Measurements from ENCODE around the gene FPR3.
"Not testable (repeated sequence)": the region's sequence is repeated elsewhere in the genome, so short reads cannot be mapped to it uniquely, and the experiment has no call there.

Gene FPR3, protein sequence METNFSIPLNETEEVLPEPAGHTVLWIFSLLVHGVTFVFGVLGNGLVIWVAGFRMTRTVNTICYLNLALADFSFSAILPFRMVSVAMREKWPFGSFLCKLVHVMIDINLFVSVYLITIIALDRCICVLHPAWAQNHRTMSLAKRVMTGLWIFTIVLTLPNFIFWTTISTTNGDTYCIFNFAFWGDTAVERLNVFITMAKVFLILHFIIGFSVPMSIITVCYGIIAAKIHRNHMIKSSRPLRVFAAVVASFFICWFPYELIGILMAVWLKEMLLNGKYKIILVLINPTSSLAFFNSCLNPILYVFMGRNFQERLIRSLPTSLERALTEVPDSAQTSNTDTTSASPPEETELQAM

DNA sequence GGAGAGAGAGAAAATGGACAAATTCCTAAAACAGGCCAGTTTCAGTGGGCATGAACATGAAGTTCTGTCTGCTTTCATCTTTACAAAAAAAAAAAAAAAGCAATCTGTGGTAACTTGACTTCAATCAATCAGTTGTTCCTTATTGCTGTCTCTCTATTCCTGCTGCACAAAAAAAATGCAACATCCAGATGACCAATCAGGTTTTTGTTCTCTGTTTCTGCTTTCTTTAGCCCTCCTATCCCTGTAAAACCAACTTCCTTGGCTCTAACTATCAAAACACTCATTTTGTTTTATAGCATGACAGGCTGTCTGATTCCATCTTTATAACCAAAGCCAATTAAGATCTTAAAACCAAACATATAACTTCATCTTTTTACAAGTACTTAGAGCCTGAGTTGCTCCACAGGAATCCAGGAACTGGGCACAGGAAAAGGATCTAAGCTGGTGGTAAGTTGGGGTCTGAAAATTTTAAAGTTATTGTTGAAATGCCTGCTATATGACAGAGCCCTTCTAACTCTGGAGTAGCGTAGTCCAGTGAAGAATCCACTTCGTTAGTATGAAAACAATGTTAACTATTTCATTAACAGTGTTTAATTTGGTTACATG, at the start of gene FPR3:
TSS of gene FPR3 (plus strand) at position 273 of the 606 bp plus-strand sequence. CDS start 28,592 bp downstream, outside the sequence.
- no peak for DNase-seq (ENCODE audit: low read depth in 2 of 2)

DNA sequence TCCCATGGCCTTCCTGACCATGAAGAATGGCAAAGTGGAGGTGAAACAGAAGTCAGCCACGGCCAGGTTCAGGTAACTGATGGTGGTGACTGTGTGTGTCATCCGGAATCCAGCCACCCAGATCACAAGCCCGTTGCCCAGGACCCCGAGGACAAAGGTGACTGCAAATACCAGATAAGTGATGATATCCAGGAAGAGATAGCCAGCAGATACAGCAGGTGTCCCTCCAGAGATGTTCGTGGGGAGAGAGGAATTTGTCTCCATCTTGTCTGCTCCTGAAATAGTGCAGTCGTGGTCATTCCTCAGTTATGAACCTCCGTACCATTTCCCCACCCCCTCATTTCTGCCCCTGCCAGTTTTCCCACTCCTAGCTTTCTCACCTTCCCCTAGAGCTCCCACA, 48.2 kb upstream of the FPR3 start:
- no peak for DNase-seq (ENCODE audit: low read depth in 2 of 2)

DNA sequence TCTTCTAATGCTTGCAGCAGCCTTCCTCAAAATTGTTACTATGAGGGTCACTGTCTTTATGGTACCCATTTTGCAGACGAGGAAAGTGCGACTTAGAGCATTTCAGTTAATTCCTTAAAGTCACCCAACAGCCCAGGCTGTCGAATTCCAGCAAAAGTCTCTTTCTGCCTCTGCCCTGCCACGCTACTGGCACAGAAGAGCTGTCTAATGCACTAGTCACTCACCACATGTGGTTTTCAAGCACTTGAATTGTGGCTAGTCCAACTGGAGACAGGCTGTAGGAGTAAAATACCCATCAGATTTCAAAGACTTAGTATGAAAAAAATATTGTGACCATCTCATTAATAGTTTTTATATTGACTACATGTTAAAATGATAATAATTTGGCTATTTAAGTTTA, 45.0 kb upstream of the FPR3 start:
- DNase-seq (ENCODE audit: low read depth in 2 of 2), result no peak

DNA sequence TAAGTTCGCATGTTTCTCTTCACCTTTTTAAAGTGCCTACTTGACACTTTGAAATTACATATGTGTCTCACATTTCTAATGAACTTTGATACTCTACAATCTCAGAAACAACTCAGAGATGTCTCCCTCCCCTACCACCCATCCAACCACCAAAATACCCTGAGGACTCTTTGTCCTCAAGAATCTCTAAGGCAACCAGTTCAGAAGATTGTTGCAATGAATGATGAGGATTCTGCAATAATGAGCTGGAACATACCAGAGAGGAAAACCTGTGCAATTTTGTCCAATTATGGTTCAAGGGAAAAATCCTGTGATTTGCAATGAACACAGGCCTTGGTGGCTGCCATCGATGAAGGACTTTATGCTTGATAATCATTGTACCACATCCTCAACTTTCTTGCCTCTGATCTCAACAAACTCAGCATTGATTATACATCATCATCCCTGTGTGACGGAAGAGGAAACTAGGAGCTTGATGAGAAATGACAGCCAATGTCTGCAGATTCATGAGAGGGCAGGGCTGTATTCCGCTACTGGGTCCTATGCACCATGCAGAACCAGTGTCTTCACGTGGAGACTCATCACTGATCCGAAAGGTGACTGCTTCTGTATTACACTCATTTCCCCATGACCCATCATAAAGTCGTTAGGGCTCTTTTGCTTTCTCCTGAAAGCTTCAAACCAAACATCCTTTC, 44.4 kb upstream of the FPR3 start:
- DNase-seq (ENCODE audit: low read depth in 2 of 2), result no peak

GRCh38 chr19:51751655-51752054, 43.3 kb upstream of the FPR3 start, which contains the start of gene FPR1:
Gene FPR1 (minus strand): TSS chr19:51751878. CDS start chr19:51746994, 4,884 bp downstream.
- no peak for DNase-seq (ENCODE audit: low read depth in 2 of 2)

- DNase-seq (ENCODE audit: low read depth in 2 of 2), result no peak
These were observed 40.8 kb upstream of the FPR3 start for GRCh38 chr19:51754109-51754508.

DNA sequence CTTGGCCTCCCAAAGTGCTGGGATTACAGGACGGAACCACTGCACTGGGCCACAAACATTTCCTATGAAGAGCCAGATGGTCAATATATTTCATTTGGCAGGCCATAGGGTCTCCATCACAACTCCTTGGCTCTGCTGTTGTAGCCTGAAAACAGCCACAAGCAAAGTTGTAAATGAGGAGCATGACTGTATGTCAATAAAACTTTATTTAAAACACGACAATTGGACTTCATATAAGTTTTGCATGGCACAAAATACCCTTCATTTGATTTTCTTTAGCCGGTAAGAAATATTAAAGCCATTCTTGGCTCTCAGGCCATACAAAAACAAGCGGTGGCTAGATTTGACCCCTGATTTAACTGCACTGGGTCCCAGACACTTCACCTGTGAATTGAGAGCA, 40.2 kb upstream of the FPR3 start:
- no peak for DNase-seq (ENCODE audit: low read depth in 2 of 2)

- no peak for DNase-seq (ENCODE audit: low read depth in 2 of 2)
These were observed 39.4 kb upstream of the FPR3 start for GRCh38 chr19:51755571-51755970.

DNA sequence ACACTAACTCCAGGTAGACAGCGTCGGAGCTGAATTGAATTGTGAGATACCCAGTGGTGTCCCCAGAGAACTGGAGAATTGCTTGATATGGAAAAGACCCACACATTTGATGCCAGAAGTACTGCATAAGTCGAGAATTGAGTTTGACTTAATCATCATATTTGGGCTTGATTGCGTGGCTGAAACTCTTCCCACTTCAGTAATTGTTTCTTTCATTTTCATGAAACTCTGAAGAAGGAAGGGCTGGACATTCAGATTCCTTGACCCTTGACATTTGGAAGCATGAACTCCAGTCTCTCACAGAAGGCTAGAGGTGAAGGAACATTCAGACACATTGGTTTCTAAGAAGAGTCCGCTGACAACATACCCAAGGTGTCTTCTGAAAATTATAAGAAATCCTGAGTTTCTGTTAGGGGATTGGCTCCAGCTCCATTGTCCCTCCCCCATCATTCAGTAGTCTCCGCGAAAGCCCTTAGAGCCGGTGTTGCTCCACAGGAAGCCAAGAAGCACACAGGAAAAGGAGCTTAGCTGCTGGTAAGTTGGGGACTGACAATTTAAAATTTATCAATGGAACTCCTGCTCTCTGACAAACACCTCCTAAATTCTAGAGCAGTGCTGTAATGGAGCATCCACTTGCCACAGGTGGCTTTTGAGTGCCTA, 34.1 kb upstream of the FPR3 start, which contains the start of gene FPR2:
TSS of gene FPR2 (plus strand) at position 484 of the 660 bp plus-strand sequence. CDS start 7,479 bp downstream, outside the sequence.
- no peak for DNase-seq (ENCODE audit: low read depth in 2 of 2)

DNA sequence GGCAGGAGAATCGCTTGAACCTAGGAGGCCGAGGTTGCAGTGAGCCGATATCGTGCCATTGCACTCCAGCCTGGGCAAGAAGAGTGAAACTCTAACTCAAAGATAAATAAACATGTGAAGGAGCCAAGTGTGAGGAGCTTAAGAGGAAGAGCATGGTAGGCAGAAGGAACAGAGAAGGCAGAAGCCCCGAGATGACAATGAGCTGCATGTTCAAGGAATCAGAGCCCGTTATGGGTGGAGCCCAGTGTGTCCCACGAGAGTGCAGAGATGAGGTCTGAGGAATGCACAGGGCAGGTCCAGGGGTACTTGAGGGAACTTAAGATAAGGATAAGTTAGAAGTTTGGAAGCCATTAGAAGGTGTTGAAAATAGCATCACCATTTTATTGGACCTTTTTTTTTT, 33.3 kb upstream of the FPR3 start:
- no peak for DNase-seq (ENCODE audit: low read depth in 2 of 2)

GRCh38 chr19:51765086-51765485, 29.9 kb upstream of the FPR3 start:
- no peak for DNase-seq (ENCODE audit: low read depth in 2 of 2)

DNA sequence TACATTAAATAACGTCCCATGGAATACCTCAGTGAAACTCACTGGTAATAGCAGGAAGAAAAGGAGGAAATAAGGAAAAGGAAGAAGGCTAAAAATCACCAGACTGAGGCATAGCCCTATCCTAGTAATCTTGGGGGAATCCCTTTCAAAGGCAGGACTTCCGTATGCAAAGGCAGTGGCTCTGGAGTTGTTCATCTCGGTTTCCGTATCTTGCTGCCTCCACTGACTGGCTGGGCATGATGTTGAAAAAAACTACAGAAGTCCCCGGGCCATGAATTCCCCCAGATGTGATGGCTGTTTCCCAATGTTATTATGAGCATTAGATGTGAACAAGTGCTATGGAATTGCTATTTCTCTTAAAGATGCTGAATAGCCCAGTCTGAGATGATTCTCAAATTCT, 28.5 kb upstream of the FPR3 start:
- no peak for DNase-seq (ENCODE audit: low read depth in 2 of 2)

DNA sequence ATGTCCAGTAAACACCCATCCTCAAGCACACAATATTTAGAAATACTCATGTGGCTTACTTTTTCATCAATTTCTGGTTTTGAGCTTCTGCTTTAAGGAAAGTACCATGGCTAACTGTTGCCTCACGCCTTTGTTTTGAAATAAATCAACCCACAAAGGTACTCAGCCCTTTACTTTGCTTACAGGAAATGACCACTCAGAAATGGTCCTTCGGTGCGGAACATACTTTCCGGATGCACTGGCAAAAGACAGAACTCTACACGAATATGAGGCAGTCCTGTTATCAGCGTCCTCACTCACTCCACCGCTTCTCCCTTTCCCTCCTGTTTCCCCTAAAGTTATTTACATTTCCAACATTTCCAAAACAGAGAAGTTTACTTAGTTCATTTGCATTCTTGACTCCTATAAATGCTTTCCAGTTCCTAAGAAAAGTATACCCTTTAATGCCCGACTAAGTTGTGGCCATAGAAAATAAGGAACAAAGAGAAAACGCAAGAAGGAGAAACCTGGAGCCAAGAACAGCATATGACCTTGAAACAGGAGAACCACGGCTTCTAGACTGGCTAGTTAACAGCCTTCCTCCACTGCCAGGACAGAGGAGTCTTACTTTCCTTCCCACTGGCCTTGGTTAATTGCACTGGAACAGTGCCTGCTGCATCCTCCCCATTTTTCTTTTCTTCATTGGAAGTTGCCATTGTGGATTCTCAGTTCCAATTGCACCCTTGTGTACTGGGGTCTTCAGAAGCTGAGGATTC, 23.4 kb upstream of the FPR3 start:
- no peak for DNase-seq (ENCODE audit: low read depth in 2 of 2)

- DNase-seq (ENCODE audit: low read depth in 2 of 2), result no peak
These were observed 22.0 kb upstream of the FPR3 start for GRCh38 chr19:51772977-51773376.

DNA sequence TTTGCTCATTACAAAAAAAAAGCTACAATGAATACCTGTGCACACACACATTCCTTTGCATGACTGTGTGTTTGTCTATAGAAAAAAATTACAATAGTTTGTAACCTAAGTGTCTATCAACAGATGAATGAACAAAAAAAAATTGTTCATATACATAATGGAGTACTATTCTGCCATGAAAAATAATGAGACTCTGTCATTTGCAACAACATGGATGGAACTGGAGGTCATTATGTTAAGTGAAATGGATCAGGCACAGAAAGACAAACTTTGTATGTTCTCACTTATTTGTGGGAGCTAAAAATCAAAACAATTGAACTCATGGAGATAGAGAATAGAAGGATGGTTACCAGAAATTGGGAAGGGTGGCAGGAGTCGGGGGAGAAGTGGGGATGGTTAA, 18.4 kb upstream of the FPR3 start:
- DNase-seq (ENCODE audit: low read depth in 2 of 2), result not testable (repeated sequence)

DNA sequence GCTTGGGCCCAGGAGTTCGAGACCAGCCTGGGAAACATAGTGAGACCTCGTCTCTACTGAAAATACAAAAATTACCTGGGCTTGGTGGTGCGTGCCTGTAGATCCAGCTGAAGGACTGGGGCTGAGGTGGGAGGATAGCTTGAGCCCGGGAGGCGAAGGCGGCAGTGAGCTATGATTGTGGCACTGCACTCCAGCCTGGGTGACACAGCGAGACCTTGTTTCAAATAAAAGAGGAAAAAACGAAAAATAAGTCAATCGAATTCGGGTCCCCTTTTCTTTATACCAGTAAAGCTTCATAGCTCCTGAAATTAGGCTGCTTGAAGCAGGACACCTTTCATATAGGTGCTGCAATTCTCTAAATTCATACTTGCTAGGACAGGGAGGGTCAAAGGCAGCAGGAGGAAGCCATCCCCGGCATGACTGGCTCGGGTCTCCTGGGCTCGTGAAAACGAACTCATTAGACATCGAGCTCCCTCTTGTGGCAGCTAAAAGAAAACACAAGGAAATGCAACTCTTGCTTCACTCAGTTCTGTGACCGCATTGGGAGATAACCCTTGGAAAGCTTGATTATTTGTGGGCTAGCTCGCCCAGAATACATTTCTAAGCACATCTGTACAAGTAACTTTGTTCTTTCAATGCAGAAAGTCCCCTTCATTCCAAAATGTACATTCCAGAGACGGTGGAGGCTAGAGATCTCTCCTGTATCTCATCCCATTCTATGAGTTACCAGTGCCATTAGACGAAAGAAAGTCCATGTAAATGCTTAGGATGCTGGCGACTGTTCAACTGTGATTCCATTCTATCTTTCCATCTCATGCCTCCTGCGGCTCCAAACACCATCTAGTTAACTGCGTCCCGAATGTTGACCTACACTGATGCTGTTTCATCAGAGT, 17.1 kb upstream of the FPR3 start:
- DNase-seq (ENCODE audit: low read depth in 2 of 2), result no peak

DNA sequence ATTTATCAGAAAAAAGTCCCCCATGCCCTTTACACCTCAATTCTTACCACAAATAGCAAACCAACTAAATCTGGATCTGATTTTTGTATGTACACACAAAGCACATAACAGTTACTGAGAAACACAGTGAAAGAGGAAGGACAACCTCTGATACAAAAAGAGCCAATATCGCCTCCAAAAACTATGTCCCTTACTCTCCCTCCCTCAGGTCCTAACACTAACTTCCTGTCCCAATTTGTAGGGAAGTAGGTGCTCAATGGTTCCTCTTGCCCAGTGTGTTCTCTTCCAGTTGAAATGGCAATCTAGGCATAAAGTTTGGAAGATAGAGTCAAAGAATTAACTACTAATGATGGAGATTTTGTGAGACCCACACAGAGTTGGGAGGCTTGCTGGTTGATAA, 15.8 kb upstream of the FPR3 start:
- no peak for DNase-seq (ENCODE audit: low read depth in 2 of 2)

DNA sequence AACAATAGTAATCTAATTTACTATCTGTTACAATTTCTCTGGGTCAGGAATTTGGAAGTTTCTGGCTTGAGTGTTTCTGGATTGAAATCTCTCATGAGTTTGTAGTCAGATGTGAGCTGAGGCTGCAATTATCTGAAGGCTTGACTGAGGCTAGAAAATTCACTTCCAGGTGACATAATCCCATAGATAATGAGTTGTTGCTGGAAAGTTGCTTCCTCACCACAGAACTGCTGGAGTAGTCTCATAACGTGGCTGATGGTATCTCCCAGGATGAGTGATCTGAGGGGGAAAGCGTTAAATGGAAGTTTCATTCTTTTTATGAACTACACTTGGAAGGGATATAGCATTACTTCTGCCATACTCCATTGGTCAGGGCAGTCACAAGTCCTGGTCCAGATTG, 15.3 kb upstream of the FPR3 start:
- no peak for DNase-seq (ENCODE audit: low read depth in 2 of 2)

DNA sequence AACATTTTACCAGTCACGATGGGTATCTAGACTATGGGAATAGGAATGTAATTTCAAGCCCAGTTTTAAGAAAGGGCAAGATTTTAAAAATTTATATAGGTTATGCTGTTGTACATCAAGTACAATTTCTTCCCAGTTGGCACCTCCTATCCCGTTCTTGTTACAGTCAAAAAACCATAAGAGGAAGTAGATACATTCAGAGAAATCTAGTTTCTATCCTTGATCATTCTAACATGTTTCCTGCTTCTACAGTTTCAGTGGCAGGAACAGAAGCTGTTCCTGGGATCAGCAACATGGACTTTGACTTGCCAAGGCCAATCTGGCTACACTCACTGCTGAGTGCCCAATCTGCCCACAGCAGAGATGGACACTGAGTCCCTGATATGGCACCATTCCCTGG, 14.7 kb upstream of the FPR3 start:
- DNase-seq (ENCODE audit: low read depth in 2 of 2), result no peak

- no peak for DNase-seq (ENCODE audit: low read depth in 2 of 2)
These were observed 13.0 kb upstream of the FPR3 start for GRCh38 chr19:51781999-51782398.

All from activated CD8-positive, alpha-beta memory T cell treated with anti-CD3 and anti-CD28 coated beads for 4 hours (primary cell).